WTC11 (cell line): Measurements from ENCODE around the gene TMEM69. TPM values are rescaled to one million over a fixed set of nuclear protein-coding genes. Genes with fewer than 3 reads are reported as not detected.

Experiments
- ATAC-seq: fragments of 200-7000 bp; cut with Tn5 transposase; 2 replicates; pipeline ENCODE4 v1.10.0; 2021; ENCODE audit warnings: mild to moderate bottlenecking, moderate library complexity
- CTCF ChIA-PET: fragments of 300-600 bp; sonication (Branson Sonifier 250); formaldehyde crosslinking; loops from one replicate; lab custom pipeline; 2021; ENCODE audit warnings: antibody characterized with exemption; lab: Charles Lee
- POLR2A ChIA-PET: fragments of 350-600 bp; sonication (Branson Sonifier 250); formaldehyde crosslinking; loops from one replicate; lab custom pipeline; 2021; ENCODE audit warnings: antibody characterized with exemption; lab: Charles Lee
- DNase-seq: peaks from one replicate; pipeline ENCODE4 v3.0.0; 2021; ENCODE audit warnings: low spot score
- H3K27ac Mint-ChIP-seq: 2 replicates; pipeline ENCODE4 v1.8.0; 2021; ENCODE audit warnings: mixed read lengths
- H3K27me3 Mint-ChIP-seq: 2 replicates; pipeline ENCODE4 v1.8.0; 2021; ENCODE audit warnings: low read depth, mild to moderate bottlenecking, moderate library complexity, mixed read lengths
- H3K36me3 Mint-ChIP-seq: 2 replicates; pipeline ENCODE4 v1.8.0; 2021; ENCODE audit warnings: mixed read lengths
- H3K4me1 Mint-ChIP-seq: 2 replicates; pipeline ENCODE4 v1.8.0; 2022; ENCODE audit warnings: mixed read lengths
- H3K4me3 Mint-ChIP-seq: 2 replicates; pipeline ENCODE4 v1.8.0; 2021; ENCODE audit warnings: mild to moderate bottlenecking, moderate library complexity, mixed read lengths
- H3K9me3 Mint-ChIP-seq: 2 replicates; pipeline ENCODE4 v1.8.0; 2021; ENCODE audit warnings: mixed read lengths
- CBFB ChIP-seq: sonication (generic); formaldehyde crosslinking; IDR thresholded peaks from 2 replicates; pipeline ENCODE4 v1.8.1; 2022; ENCODE audit warnings: mild to moderate bottlenecking, low read depth, missing genetic modification reagents
- ELF4 ChIP-seq: sonication (generic); formaldehyde crosslinking; IDR thresholded peaks from 2 replicates; pipeline ENCODE4 v1.8.1; 2022; ENCODE audit warnings: low read depth, mild to moderate bottlenecking, moderate library complexity, missing genetic modification reagents
- EMX1 ChIP-seq: fragments of 250-450 bp; sonication (Bioruptor Pico); IDR thresholded peaks from 2 replicates; pipeline ENCODE4 v1.8.0; 2021; ENCODE audit warnings: mild to moderate bottlenecking
- IRF2 ChIP-seq: sonication (generic); formaldehyde crosslinking; IDR thresholded peaks from 2 replicates; pipeline ENCODE4 v1.8.0; 2022; ENCODE audit warnings: low read depth, missing genetic modification reagents, borderline replicate concordance
- NFATC4 ChIP-seq: fragments of 250-450 bp; sonication (Bioruptor Pico); IDR thresholded peaks from 2 replicates; pipeline ENCODE4 v1.9.0; 2021; ENCODE audit warnings: mild to moderate bottlenecking
- NFE2L1 ChIP-seq: sonication (generic); formaldehyde crosslinking; IDR thresholded peaks from 2 replicates; pipeline ENCODE4 v1.8.1; 2023; ENCODE audit warnings: missing genetic modification reagents
- NFYB ChIP-seq: sonication (generic); formaldehyde crosslinking; conservative IDR thresholded peaks from 2 replicates; pipeline ENCODE4 v1.8.0; 2022; ENCODE audit warnings: low read depth, missing genetic modification reagents
- NR3C1 ChIP-seq: sonication (generic); formaldehyde crosslinking; conservative IDR thresholded peaks from 2 replicates; pipeline ENCODE4 v1.8.1; 2023; ENCODE audit warnings: low read depth, mild to moderate bottlenecking, missing genetic modification reagents
- OVOL2 ChIP-seq: fragments of 250-450 bp; sonication (Bioruptor Pico); IDR thresholded peaks from 2 replicates; pipeline ENCODE4 v1.9.0; 2021; ENCODE audit warnings: mild to moderate bottlenecking, borderline replicate concordance
- PRRX2 ChIP-seq: fragments of 250-450 bp; sonication (Bioruptor Pico); IDR thresholded peaks from 2 replicates; pipeline ENCODE4 v1.8.0; 2021; ENCODE audit warnings: mild to moderate bottlenecking
- SMAD3 ChIP-seq: sonication (generic); formaldehyde crosslinking; IDR thresholded peaks from 2 replicates; pipeline ENCODE4 v1.8.0; 2022; ENCODE audit warnings: missing genetic modification reagents, mild to moderate bottlenecking, borderline replicate concordance
- TEAD1 ChIP-seq: sonication (generic); formaldehyde crosslinking; IDR thresholded peaks from 2 replicates; pipeline ENCODE4 v1.8.0; 2022; ENCODE audit warnings: mild to moderate bottlenecking, missing genetic modification reagents
- TP53 ChIP-seq: sonication (generic); formaldehyde crosslinking; IDR thresholded peaks from 2 replicates; pipeline ENCODE4 v1.8.1; 2023; ENCODE audit warnings: mild to moderate bottlenecking, missing genetic modification reagents
- ZNF121 ChIP-seq: sonication (generic); formaldehyde crosslinking; IDR thresholded peaks from 2 replicates; pipeline ENCODE4 v1.8.0; 2023; ENCODE audit warnings: missing genetic modification reagents
- ZNF232 ChIP-seq: sonication (generic); formaldehyde crosslinking; IDR thresholded peaks from 2 replicates; pipeline ENCODE4 v1.8.0; 2022; ENCODE audit warnings: mild to moderate bottlenecking, missing genetic modification reagents
- ZNF263 ChIP-seq: sonication (generic); formaldehyde crosslinking; IDR thresholded peaks from 2 replicates; pipeline ENCODE4 v1.8.1; 2022; ENCODE audit warnings: low read depth, mild to moderate bottlenecking, moderate library complexity, missing genetic modification reagents
- ZNF416 ChIP-seq: fragments of 250-450 bp; sonication (Bioruptor Pico); IDR thresholded peaks from 2 replicates; pipeline ENCODE4 v1.9.0; 2021; ENCODE audit warnings: mild to moderate bottlenecking, inconsistent platforms
- ZNF423 ChIP-seq: fragments of 250-450 bp; sonication (Bioruptor Pico); IDR thresholded peaks from 2 replicates; pipeline ENCODE4 v2.1.2; 2022; ENCODE audit warnings: mild to moderate bottlenecking, moderate library complexity
- total RNA-seq: library from RNA; stranded (reverse); gene quantifications from 3 replicates; pipeline ENCODE4 v1.2.3, GENCODE V29; 2021
- TF ChIP-seq, protein P1 (sequence below): sonication (generic); formaldehyde crosslinking; IDR thresholded peaks from 2 replicates; pipeline ENCODE4 v1.8.0; 2023; ENCODE audit warnings: mild to moderate bottlenecking, missing genetic modification reagents
- TF ChIP-seq, protein P2 (sequence below): sonication (generic); formaldehyde crosslinking; IDR thresholded peaks from 2 replicates; pipeline ENCODE4 v1.8.1; 2022; ENCODE audit warnings: mild to moderate bottlenecking, missing genetic modification reagents, moderate library complexity, borderline replicate concordance
- TF ChIP-seq, protein P3 (sequence below): sonication (generic); formaldehyde crosslinking; IDR thresholded peaks from 2 replicates; pipeline ENCODE4 v1.8.0; 2022; ENCODE audit warnings: mild to moderate bottlenecking, missing genetic modification reagents
- TF ChIP-seq, protein P4 (sequence below): sonication (generic); formaldehyde crosslinking; IDR thresholded peaks from 2 replicates; pipeline ENCODE4 v1.8.1; 2023; ENCODE audit warnings: mild to moderate bottlenecking, missing genetic modification reagents, moderate library complexity
- TF ChIP-seq, protein P5 (sequence below): sonication (generic); formaldehyde crosslinking; IDR thresholded peaks from 2 replicates; pipeline ENCODE4 v1.8.0; 2022; ENCODE audit warnings: mild to moderate bottlenecking, missing genetic modification reagents
- TF ChIP-seq, protein P6 (sequence below): fragments of 200-600 bp; IDR thresholded peaks from 2 replicates; pipeline ENCODE4 v1.8.0; 2022; ENCODE audit warnings: antibody characterized with exemption
- TF ChIP-seq, protein P7 (sequence below): fragments of 250-450 bp; sonication (Bioruptor Pico); IDR thresholded peaks from 2 replicates; pipeline ENCODE4 v1.9.0; 2021; ENCODE audit warnings: mild to moderate bottlenecking

The TMEM69 gene
- total RNA-seq, 1 experiment from 2014 or later = 44.9 TPM

DNA sequence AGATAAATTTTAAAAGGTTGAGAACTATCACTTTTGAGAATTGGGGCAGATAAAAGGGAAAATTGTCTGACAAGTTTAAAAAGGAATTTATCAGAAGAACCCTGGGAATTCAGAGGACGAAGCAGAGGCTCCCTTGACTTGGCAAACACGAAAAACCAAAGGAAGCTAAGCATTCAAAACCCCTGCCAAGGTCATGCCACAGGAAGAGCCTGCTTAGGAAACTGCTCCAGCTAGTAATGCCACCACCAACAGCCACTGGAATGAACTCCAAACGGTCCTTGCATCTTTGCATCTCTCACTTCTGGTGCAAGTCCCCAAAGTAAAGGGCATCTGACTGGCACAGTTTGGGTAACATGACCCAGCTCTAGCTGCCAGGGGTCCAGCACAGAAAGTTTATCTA lies 8.9 kb upstream of the TMEM69 start:
- ChIA-PET CTCF (no interaction called here), POLR2A (interaction anchor here (0.6 kb wide), 1 partner anchor 399 kb away, joined by 3 read pairs; no protein-coding TSS in a partner anchor)
- H3K36me3 Mint-ChIP-seq = no peaks in the 10 kb centered on the region; the same call in 1 of the 2 replicates
- peak overlapping the region; percentile 28 for H3K4me3 Mint-ChIP-seq
- ATAC-seq = no peak
- DNase-seq = no peak
- peaks cover 76% of the 10 kb centered on the region for H3K4me1 Mint-ChIP-seq
- peak overlapping the region; percentile 58 for H3K27ac Mint-ChIP-seq
- TF ChIP-seq NR3C1 (CRISPR knock-in tag) = no peak
- no peak for TF ChIP-seq NFYB (CRISPR knock-in tag)
- TF ChIP-seq ZNF232 (CRISPR knock-in tag) = no peak
- TF ChIP-seq ZNF121 (CRISPR knock-in tag) = no peak
- TF ChIP-seq, protein P1, sequence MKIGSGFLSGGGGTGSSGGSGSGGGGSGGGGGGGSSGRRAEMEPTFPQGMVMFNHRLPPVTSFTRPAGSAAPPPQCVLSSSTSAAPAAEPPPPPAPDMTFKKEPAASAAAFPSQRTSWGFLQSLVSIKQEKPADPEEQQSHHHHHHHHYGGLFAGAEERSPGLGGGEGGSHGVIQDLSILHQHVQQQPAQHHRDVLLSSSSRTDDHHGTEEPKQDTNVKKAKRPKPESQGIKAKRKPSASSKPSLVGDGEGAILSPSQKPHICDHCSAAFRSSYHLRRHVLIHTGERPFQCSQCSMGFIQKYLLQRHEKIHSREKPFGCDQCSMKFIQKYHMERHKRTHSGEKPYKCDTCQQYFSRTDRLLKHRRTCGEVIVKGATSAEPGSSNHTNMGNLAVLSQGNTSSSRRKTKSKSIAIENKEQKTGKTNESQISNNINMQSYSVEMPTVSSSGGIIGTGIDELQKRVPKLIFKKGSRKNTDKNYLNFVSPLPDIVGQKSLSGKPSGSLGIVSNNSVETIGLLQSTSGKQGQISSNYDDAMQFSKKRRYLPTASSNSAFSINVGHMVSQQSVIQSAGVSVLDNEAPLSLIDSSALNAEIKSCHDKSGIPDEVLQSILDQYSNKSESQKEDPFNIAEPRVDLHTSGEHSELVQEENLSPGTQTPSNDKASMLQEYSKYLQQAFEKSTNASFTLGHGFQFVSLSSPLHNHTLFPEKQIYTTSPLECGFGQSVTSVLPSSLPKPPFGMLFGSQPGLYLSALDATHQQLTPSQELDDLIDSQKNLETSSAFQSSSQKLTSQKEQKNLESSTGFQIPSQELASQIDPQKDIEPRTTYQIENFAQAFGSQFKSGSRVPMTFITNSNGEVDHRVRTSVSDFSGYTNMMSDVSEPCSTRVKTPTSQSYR = no peak
- TF ChIP-seq ELF4 (CRISPR knock-in tag) = no peak
- H3K9me3 Mint-ChIP-seq = no peaks in the 10 kb centered on the region
- H3K27me3 Mint-ChIP-seq = no peaks in the 10 kb centered on the region

DNA sequence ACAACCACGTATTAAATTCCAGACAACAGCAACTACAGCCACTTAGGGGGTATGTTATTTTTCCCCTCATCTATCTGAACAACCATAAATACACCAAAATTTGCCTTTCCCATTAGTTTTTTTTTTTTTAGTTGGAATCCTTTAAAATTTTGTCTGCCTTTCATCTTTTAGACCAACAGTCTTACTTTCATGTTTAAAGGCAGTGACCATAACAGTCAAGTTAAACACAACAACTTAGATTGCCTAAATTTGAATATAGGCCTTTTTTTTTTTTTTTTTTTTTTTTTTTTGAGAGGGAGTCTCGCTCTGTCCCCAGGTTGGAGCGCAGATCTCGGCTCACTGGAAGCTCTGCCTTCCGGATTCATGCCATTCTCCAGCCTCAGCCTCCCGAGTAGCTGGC lies 5.0 kb upstream of the TMEM69 start:
- Mint-ChIP-seq H3K27me3 (no peaks in the 10 kb centered on the region; the same call in 1 of the 2 replicates), H3K36me3 (peaks cover 5% of the 10 kb centered on the region), H3K4me3 (peak overlapping the region; percentile 17), H3K27ac (0 out of 2 replicates have a peak overlapping the region, but pooled peaks have one; percentile 3), H3K9me3 (no peaks in the 10 kb centered on the region), H3K4me1 (peaks cover 65% of the 10 kb centered on the region)
- CTCF ChIA-PET = interaction anchor here (0.6 to 0.7 kb wide), 2 partner anchors 21 to 120 kb away, joined by 4 read pairs; no protein-coding TSS in a partner anchor
- POLR2A ChIA-PET = no interaction called here
- DNase-seq = no peak
- no peak for ATAC-seq
- TF ChIP-seq IRF2 (CRISPR knock-in tag) = no peak
- no peak for TF ChIP-seq CBFB (CRISPR knock-in tag)
- no peak for TF ChIP-seq TP53 (CRISPR knock-in tag)
- TF ChIP-seq OVOL2 = no peak
- no peak for TF ChIP-seq NFATC4 (CRISPR knock-in tag)
- TF ChIP-seq ZNF263 (CRISPR knock-in tag) = no peak
- no peak for TF ChIP-seq ZNF416 (CRISPR knock-in tag)
- TF ChIP-seq, protein P2, sequence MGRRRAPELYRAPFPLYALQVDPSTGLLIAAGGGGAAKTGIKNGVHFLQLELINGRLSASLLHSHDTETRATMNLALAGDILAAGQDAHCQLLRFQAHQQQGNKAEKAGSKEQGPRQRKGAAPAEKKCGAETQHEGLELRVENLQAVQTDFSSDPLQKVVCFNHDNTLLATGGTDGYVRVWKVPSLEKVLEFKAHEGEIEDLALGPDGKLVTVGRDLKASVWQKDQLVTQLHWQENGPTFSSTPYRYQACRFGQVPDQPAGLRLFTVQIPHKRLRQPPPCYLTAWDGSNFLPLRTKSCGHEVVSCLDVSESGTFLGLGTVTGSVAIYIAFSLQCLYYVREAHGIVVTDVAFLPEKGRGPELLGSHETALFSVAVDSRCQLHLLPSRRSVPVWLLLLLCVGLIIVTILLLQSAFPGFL = no peak
- no peak for TF ChIP-seq NFE2L1 (CRISPR knock-in tag)
- TF ChIP-seq ZNF423 (CRISPR knock-in tag) = no peak
- TF ChIP-seq SMAD3 (CRISPR knock-in tag) = no peak
- TF ChIP-seq, protein P3, sequence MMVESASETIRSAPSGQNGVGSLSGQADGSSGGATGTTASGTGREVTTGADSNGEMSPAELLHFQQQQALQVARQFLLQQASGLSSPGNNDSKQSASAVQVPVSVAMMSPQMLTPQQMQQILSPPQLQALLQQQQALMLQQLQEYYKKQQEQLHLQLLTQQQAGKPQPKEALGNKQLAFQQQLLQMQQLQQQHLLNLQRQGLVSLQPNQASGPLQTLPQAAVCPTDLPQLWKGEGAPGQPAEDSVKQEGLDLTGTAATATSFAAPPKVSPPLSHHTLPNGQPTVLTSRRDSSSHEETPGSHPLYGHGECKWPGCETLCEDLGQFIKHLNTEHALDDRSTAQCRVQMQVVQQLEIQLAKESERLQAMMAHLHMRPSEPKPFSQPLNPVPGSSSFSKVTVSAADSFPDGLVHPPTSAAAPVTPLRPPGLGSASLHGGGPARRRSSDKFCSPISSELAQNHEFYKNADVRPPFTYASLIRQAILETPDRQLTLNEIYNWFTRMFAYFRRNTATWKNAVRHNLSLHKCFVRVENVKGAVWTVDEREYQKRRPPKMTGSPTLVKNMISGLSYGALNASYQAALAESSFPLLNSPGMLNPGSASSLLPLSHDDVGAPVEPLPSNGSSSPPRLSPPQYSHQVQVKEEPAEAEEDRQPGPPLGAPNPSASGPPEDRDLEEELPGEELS (CRISPR knock-in tag) = no peak
- TF ChIP-seq, protein P4, sequence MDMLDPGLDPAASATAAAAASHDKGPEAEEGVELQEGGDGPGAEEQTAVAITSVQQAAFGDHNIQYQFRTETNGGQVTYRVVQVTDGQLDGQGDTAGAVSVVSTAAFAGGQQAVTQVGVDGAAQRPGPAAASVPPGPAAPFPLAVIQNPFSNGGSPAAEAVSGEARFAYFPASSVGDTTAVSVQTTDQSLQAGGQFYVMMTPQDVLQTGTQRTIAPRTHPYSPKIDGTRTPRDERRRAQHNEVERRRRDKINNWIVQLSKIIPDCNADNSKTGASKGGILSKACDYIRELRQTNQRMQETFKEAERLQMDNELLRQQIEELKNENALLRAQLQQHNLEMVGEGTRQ (CRISPR knock-in tag) = no peak
- no peak for TF ChIP-seq EMX1 (CRISPR knock-in tag)
- TF ChIP-seq TEAD1 (CRISPR knock-in tag) = no peak
- TF ChIP-seq, protein P5, sequence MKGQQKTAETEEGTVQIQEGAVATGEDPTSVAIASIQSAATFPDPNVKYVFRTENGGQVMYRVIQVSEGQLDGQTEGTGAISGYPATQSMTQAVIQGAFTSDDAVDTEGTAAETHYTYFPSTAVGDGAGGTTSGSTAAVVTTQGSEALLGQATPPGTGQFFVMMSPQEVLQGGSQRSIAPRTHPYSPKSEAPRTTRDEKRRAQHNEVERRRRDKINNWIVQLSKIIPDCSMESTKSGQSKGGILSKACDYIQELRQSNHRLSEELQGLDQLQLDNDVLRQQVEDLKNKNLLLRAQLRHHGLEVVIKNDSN = no peak
- TF ChIP-seq PRRX2 (CRISPR knock-in tag) = no peak
- TF ChIP-seq, protein P6, sequence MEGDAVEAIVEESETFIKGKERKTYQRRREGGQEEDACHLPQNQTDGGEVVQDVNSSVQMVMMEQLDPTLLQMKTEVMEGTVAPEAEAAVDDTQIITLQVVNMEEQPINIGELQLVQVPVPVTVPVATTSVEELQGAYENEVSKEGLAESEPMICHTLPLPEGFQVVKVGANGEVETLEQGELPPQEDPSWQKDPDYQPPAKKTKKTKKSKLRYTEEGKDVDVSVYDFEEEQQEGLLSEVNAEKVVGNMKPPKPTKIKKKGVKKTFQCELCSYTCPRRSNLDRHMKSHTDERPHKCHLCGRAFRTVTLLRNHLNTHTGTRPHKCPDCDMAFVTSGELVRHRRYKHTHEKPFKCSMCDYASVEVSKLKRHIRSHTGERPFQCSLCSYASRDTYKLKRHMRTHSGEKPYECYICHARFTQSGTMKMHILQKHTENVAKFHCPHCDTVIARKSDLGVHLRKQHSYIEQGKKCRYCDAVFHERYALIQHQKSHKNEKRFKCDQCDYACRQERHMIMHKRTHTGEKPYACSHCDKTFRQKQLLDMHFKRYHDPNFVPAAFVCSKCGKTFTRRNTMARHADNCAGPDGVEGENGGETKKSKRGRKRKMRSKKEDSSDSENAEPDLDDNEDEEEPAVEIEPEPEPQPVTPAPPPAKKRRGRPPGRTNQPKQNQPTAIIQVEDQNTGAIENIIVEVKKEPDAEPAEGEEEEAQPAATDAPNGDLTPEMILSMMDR = no peak
- TF ChIP-seq, protein P7, sequence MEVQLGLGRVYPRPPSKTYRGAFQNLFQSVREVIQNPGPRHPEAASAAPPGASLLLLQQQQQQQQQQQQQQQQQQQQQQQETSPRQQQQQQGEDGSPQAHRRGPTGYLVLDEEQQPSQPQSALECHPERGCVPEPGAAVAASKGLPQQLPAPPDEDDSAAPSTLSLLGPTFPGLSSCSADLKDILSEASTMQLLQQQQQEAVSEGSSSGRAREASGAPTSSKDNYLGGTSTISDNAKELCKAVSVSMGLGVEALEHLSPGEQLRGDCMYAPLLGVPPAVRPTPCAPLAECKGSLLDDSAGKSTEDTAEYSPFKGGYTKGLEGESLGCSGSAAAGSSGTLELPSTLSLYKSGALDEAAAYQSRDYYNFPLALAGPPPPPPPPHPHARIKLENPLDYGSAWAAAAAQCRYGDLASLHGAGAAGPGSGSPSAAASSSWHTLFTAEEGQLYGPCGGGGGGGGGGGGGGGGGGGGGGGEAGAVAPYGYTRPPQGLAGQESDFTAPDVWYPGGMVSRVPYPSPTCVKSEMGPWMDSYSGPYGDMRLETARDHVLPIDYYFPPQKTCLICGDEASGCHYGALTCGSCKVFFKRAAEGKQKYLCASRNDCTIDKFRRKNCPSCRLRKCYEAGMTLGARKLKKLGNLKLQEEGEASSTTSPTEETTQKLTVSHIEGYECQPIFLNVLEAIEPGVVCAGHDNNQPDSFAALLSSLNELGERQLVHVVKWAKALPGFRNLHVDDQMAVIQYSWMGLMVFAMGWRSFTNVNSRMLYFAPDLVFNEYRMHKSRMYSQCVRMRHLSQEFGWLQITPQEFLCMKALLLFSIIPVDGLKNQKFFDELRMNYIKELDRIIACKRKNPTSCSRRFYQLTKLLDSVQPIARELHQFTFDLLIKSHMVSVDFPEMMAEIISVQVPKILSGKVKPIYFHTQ (CRISPR knock-in tag) = no peak
